GM18511 (cell line): ENCODE results near the gene ATP2A1.

Experiments used
- ATAC-seq: cut with Tn5 transposase; IDR thresholded peaks from one replicate; pipeline ENCODE4 v1.9.1; 2021; ENCODE audit warnings: mild to moderate bottlenecking, moderate library complexity; ENCODE audit not compliant: unreplicated experiment

The ATP2A1 gene

DNA sequence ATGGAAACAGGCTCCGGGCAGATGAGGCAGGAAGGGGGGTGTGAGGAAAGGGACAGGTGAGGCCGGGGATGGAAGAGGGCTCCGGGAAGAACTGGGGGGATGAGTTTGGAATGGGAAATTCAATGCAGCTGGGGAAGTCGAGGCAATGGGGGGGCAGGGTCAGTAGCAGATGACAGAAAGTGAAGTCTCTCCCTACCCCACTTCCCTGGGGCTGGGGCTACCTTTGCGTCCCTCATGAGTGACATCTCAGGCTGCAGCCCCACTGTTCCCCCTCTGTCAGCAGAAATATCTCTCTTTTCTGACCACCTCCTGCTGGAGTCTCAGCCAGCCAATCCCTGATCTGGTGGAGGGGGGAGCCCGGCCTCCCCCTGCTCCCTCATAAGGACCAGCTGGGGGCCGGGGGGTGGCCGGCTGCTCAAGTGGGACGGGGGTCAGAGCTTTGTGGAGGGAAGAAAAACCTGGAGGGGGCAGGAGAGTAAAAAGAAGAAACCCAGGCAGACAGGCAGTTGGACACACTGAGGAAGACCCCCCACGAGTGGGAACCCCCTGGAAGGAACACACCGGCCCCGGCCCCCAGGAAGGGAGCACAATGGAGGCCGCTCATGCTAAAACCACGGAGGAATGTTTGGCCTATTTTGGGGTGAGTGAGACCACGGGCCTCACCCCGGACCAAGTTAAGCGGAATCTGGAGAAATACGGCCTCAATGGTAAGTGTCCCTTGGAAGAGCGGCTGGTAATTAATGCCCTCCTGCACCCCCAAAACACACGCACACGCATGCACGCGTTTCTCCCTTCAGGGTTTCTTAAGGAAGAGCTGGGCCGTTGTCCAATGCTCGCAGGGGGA is at the start of gene ATP2A1:
Gene ATP2A1, plus strand, starts transcription at position 406 of the 844 bp plus-strand sequence. Its CDS starts 184 bp downstream, at position 590.
- ATAC-seq, result no peak

DNA sequence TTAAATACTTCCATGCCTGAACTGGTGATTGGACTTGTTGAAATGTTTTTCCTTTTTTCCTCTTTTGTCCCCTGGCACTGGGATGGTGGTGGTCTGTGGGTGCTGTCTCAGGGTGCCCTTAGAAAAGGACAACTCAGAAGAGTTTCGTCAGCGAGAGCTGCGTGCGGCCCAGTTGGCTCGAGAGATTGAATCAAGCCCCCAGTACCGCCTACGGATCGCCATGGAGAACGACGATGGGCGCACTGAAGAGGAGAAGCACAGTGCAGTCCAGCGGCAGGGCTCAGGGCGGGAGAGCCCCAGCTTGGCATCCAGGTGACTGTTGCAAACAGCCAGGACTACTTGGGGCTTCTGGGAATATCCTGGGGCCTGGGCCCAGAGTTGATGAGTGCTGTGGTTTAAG is 48.5 kb upstream of the ATP2A1 start:
- ATAC-seq, result no peak

DNA sequence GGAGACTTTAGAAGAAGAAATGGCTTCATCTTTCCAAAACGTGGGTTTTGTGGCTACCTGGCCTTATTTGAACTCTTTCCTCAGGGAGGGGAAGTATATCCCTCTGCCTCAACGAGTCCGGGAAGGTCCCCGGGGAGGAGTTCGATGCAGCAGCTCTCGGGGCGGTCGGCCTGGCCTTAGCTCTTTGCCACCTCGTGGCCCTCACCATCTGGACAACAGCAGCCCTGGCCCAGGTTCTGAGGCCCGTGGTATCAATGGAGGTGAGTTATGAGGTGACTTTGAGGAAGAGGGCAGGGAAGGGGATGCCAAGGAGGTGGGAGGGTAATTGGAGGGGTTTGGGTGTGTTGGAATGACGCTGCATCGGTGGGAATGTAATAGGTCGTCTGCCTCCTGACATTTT is 47.8 kb upstream of the ATP2A1 start:
- ATAC-seq, result no peak

DNA sequence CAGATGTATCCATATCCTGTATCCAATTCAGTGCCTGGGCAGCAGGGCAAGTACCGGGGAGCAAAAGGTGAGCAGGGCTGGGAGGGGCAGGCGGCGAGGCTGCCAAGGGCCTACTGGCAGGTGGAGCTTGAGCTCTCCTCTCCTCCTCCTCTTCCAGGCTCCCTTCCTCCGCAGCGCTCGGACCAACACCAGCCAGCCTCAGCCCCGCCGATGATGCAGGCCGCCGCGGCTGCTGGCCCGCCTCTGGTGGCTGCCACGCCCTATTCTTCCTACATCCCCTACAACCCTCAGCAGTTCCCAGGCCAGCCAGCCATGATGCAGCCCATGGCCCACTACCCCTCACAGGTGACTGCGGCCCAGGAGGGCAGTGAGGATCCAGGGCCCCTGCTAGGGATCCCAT is 43.9 kb upstream of the ATP2A1 start:
- ATAC-seq, result no peak

DNA sequence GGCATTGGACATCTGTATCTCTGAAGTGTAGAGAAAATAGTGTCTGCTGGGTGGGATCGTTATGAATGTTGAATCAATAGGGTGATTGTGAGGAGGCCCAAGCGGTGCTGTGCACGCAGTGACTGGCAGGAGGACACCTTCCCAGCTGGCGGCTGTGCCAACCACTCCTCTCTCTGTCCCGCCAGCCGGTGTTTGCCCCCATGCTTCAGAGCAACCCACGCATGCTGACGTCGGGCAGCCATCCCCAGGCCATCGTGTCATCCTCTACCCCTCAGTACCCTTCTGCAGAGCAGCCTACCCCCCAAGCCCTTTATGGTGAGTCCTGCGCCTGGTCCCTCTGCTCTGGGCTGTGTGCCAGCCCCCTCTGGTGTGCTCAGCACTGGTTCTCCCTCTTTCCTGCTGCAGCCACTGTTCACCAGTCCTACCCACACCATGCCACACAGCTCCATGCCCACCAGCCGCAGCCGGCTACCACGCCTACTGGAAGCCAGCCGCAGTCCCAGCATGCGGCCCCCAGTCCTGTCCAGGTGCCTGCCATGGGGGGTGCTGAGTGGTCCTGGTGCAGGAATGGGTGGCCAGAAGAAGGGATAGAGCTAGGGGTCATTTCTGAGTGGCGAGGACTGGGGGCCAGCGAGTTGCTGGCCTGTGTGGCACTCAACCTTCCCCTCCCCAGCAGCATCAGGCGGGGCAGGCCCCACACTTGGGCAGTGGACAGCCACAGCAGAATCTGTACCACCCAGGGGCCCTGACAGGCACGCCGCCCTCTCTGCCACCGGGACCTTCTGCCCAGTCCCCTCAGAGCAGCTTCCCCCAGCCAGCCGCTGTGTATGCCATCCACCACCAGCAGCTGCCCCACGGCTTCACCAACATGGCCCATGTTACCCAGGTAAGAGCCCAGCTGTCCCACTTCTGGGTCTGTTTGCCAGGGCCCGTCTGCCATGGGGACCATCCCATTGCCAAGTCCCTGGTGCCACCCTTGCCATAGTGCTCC is 43.1 kb upstream of the ATP2A1 start:
- ATAC-seq, result no peak

DNA sequence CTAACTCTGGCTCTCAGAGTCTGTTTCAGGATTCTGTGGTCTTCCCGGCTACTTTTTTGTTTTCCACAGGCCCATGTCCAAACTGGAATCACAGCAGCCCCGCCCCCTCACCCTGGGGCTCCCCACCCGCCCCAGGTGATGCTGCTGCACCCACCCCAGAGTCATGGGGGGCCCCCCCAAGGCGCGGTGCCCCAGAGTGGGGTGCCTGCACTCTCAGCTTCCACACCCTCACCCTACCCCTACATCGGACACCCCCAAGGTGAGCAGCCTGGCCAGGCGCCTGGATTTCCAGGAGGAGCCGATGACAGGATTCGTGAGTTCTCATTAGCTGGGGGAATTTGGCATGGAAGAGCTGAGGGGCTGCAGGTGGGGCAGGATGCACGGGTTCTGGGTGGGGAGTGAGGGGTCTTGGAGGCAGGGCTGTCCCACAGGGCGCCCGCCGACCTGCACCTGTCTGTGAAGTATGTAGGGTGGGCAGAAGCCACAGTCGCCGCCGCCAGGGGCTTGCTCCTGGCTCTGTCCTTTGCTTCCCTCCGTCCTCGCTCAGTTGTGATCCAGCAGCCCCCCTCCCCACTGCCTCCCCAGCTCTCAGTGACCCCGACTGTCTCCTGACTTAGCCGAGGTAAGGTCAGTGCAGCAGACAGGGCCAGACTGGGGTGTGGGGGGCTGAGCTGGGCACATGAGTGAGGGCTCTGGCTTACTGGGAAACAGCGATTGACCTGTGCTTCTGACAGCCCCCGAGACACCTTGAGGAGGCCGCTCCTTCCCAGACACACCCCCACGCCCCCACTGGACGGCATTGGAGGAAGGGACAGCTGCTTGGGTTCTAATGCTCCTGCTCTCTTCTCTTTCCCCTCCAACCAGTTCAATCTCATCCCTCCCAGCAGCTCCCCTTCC is 42.2 kb upstream of the ATP2A1 start:
- no peak for ATAC-seq

DNA sequence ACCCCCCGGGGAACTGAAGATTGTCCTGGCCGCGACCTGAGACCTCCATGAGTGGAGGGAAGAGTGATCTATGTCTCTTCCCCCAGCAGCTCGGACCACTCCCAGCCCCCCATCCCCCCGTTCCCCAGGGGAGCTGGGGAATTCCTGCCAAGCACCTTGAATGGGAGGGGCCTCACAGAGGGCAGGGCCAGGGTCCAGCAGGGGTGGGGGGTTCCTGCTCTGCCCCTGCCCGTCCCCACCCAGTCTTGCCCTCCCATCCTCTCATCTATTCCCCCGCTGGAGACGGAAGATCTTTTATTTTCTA is 41.6 kb upstream of the ATP2A1 start:
- ATAC-seq, result no peak

DNA sequence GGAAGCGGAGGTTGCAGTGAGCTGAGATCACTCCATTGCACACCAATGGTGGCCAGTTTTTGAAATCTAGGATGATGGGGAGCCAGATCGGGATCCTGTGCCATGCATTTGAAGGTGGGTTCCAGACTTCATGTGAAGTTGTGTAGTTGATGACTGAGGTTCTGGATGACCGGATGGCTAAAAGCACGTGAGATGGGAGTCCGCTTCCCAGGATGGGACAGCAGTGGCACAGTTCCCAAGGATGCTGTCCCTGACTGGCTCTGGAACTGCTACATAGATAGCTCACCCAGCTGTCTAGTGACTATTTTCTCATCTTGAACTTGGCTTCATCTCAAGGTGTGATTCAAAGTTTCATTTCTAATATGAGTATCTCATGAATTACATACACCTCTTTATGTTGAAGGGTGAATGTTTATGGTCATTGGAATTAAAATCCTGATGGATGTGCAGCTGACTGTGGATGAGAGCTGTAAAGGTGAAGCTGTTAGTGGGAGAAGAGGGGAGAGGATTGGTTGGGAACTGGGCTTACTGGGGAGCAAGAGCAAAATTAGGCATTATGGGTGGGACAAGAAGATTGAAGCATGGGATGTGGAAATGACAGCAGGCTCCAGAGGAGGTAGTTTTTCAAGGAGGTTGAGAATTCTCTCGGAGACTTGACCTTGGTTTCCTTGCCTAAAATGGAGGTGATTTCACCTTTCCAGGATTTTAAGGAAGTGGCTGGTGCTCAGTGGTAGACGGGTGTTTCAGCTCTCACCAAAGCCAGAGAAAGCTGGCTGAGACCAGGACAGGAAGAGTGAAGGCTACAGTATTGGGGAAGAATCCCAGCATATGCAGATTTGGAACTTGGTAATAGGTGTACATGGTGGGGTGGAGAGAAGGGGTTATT is 40.4 kb upstream of the ATP2A1 start:
- ATAC-seq, result no peak

DNA sequence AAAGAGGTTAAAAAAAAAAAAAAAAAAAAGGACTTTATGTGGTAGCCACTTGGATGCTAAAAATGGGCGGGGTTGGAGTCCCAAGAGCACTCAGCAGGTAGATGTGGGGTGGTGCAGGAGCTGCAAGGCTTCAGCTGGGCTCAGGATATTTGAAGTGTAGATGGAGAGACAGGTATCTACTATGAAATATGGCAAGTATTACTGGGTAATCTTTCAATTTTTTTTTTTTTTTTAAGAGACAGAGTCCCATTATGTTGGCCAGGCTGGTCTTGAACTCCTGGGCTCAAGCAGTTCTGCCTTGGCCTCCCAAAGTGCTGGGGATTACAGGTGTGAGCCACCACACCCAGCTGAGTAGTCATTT is 39.8 kb upstream of the ATP2A1 start:
- no peak for ATAC-seq

DNA sequence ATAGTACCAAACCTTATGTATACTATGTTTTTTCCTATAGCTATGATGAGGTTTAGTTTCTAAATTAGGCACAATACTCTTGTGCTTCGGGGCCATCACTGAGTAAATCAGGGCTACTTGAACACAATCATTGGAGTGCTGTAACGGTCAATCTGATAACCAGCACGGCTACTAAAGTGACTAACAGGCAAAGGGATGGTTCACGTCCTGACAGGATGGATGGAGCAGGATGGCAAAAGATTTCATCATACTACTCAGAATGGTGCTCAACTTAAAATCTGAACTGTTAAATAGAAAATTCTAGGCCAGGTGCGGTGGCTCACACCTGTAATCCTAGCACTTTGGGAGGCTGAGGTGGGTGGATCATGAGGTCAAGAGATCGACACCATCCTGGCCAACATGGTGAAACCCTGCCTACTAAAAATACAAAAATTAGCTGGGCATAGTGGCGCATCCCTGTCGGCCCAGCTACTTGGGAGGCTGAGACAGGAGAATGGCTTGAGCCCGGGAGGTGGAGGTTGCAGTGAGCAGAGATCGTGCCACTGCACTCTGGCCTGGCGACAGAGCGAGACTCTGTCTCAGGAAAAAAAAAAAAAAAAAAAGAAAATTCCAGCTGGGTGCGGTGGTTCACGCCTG is 39.2 kb upstream of the ATP2A1 start:
- no peak for ATAC-seq

DNA sequence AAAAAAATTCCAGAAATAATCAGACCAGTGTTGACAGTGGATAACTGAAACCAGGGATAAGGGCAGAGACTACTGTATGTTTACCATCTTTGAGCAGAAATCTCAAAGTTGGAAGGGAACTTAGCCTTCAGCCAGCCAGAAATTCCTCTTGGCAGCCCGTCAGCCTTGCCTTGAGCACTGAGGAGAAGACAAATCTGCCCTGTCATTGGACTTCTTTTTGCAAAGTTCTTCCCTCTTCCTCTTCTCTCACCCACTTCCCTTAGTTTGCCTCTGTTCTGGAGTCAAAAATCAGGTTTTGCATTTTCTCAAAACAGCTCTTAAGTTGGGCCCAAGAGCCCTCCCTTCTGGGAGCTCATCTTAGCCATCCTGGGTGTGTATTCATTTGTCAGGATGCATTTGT is 38.4 kb upstream of the ATP2A1 start:
- no peak for ATAC-seq

DNA sequence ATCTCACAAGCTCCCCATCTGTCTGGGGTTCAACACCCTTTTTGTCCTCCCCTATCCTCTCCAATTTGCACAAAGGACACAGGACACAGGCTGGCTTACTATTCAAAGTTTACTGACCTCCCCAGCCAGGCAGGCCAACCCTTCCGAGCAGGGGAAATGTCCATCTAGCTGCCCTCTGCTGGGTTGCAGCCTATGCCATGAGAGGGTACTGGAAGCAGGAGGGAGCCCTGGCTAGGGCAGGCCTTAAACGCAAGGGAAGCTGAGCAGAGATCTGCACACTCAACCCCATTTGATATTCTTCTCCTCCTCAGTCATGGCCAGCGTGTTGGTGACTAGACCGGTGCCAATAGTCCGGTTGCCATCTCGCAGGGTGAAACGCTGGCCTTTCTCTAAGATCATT is 35.6 kb upstream of the ATP2A1 start:
- no peak for ATAC-seq

DNA sequence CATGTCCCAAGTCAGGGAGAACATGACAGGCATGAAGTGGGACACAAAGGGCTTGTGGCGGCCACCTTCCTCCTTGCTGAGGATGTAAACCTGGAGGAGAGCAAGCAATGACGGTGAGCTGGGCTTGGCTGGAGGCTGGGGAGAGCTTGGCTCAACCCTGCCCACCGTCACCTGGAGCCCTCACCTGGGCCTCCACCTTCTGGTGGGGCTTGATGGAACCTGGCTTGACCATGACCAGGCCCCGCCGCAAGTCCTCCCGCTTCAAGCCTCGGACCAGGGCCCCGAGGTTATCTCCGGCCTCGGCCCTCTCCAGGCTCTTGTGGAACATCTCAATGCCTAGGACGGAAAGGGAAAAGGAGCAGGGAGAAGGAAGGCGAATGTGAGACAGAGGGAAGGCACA is 34.5 kb upstream of the ATP2A1 start:
- ATAC-seq, result no peak

DNA sequence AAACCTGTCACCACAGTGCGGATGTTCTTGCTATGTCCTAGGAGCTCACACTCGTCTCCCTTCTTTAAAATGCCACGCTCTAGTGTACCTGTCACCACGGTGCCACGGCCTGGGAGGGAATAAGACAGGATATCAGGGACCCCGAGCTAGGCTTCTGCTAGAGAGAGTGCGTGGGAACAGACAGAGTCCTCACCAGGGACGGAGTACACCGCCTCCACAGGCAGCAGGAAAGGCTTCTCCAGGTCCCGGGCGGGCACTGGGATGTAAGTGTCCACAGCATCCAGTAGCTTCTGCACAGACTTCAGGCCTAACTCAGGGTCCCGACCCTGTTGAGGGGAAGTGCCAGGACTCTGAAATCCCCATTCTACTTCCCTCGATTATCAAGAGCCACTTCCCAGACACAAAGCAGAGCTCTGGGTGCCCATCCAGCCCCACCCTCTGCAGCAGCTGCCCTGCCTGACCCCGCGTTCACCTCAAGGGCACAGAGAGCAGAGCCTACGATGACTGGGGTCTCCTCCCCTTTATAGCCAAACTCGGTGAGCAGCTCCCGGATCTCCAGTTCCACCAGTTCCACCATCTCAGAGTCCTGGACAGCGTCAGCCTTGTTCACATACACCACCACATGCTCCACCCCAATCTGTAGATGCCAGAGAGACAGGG is 33.9 kb upstream of the ATP2A1 start:
- ATAC-seq, result no peak

DNA sequence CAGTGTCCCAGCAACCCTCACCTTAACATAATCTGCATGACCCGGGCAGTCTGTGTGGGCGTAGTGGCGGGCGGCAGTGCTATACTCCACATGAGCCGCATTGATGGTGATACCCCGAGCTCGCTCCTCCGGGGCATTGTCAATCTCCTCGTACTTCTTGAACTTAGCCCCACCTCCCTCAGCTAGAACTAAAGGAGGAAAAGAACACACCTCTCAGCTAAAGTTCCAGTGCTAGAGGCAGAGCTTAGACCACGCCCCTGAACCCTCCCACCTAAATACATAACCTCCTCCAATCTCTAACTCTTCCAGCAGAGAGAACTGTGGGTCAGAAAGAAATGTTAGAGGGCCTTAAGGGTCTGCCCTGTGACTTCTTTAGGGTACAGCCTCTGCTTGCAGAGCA is 33.0 kb upstream of the ATP2A1 start:
- no peak for ATAC-seq

DNA sequence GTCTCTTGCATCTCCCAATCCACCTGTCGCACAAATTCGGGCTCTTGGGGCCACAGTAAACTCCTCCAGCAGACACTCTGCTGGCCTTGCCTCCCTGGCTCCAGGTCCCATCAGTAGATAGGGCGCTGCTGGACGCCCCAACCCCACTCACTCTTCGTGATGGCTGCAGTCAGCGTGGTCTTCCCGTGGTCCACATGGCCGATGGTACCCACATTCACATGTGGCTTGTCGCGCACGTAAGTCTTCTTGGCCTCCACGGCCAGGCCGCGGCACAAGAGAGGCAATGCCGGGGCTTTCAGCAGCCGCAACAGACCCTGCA is 32.6 kb upstream of the ATP2A1 start:
- ATAC-seq, result peak; percentile 3

DNA sequence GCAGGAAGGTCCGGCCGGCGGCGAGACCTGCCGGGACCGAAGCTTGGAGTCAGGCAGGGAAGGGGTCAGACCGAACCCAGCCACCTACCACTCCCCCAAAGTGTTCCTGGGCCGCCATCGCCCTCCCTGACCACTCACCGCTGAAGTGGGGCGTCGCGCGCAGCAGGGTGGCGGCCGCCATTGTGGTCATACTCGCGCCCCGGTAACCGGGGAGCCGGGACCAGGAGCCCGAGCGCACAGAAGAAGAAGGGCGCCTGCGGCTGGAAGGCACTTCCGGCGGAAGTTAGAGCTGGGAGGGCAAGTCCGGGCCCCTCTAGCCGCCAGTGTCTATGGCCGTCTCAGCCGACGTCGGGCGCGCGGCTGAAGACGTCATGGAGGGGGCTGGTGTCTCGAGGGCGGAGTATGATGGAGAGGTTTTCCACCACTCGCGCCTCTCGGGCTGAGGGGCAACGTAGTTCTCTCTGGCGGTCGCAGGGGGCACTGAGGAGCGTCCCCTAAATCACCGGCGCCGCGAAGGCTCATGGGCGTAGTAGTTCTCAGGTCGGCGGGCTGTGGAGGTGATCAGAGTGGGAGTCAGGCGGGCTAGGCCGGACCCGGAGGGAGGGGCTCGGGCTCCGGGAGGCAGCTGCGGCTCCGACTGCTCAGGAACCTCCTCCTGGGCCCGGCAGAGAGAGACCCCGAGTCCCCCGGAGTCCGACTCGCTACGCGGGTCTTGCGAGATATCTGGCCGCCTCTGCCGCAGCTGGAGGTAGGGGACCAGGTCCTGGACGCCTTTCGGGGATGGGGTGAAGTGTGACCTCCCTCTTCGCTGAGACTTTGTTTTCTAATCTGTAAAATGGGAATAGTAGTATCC is 32.0 kb upstream of the ATP2A1 start, which contains the start of gene TUFM:
Gene TUFM, minus strand, starts transcription at position 269 of the 853 bp plus-strand sequence. Its CDS starts 79 bp downstream, at position 190.
- peak; percentile 94 for ATAC-seq

DNA sequence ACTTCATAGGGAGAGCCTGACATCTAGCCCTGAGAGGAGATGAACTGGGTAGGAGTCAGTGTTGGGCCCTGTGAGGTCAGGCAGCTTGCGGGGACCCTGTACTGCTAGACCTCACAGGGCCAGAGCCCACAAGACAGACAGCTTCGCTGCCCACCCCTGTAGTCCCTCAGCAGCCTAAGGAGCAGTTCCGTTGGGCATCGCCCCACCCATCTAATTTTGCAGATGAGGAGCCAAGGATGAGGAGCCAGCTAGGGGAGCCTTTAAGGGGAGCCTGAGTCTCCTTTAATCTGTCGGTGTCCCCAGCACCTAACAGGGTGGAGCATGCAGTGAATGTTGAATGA is 31.4 kb upstream of the ATP2A1 start:
- ATAC-seq, result peak; percentile 9
